Bronchial epithelial cell (primary cell): ENCODE results near the gene ZNF319. TPM values are rescaled to one million over a fixed set of nuclear protein-coding genes. Genes with fewer than 3 reads are reported as not detected.

Experiments
- DNase-seq: peaks from one replicate; pipeline ENCODE4 v3.0.0-alpha.2; 2010; ENCODE audit warnings: low read depth
- FAIRE-seq: peaks from 2 replicates; lab custom pipeline; 2011; peaks lifted over from hg19 to GRCh38; lab: Jason Lieb, UNC
- H3K27me3 ChIP-seq: 2 replicates; pipeline ENCODE4 v1.5.1; 2011; ENCODE audit warnings: low read length; ENCODE audit not compliant: control insufficient read depth, insufficient read depth
- H3K36me3 ChIP-seq: 2 replicates; pipeline ENCODE4 v1.5.1; 2011; ENCODE audit warnings: low read length; ENCODE audit not compliant: control insufficient read depth, insufficient read depth
- H3K4me3 ChIP-seq: 2 replicates; pipeline ENCODE4 v1.5.1; 2011; ENCODE audit warnings: mild to moderate bottlenecking, low read depth, low read length, control low read depth
- total RNA-seq: library from RNA; depleted of rRNA; stranded (reverse); fragments of >200 nt; gene quantifications from 2 replicates; pipeline ENCODE4 v1.2.1, GENCODE V29; 2014
- TF ChIP-seq, protein P1 (sequence below): IDR thresholded peaks from 2 replicates; pipeline ENCODE4 v1.5.1; 2011; ENCODE audit warnings: mild to moderate bottlenecking, moderate library complexity, low read length, control low read depth, inconsistent platforms; ENCODE audit not compliant: insufficient read depth, severe bottlenecking

ZNF319 gene
- total RNA-seq, 1 donor from 2014 or later, result 2.4 TPM

DNA sequence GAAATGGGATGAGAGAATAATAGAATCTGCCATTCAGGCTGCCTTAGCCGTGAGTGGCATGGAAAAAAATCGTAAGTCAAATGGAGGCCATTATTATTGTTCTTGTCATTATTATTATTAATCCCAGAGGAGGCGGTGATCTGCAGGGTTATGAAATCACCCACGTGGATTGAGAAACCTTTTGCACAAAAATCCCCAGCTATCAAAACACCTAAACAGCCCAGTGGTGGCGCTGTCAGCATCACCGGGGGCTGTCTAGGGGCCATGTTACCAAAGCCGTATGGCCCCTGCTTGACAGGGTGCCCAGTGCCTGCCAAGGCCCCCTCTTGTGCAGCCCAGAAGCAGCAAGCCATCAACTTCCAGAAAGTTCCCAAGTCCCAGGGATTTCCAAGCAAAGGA, 54.7 kb downstream of the ZNF319 start:
- DNase-seq (peak; percentile 33), FAIRE-seq (no peak)
- Histone ChIP-seq H3K4me3 (no peak overlapping the region), H3K27me3 (peaks cover 2% of the 10 kb centered on the region), H3K36me3 (no peaks in the 10 kb centered on the region)
- TF ChIP-seq, protein P1, sequence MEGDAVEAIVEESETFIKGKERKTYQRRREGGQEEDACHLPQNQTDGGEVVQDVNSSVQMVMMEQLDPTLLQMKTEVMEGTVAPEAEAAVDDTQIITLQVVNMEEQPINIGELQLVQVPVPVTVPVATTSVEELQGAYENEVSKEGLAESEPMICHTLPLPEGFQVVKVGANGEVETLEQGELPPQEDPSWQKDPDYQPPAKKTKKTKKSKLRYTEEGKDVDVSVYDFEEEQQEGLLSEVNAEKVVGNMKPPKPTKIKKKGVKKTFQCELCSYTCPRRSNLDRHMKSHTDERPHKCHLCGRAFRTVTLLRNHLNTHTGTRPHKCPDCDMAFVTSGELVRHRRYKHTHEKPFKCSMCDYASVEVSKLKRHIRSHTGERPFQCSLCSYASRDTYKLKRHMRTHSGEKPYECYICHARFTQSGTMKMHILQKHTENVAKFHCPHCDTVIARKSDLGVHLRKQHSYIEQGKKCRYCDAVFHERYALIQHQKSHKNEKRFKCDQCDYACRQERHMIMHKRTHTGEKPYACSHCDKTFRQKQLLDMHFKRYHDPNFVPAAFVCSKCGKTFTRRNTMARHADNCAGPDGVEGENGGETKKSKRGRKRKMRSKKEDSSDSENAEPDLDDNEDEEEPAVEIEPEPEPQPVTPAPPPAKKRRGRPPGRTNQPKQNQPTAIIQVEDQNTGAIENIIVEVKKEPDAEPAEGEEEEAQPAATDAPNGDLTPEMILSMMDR, result peak; percentile 34

DNA sequence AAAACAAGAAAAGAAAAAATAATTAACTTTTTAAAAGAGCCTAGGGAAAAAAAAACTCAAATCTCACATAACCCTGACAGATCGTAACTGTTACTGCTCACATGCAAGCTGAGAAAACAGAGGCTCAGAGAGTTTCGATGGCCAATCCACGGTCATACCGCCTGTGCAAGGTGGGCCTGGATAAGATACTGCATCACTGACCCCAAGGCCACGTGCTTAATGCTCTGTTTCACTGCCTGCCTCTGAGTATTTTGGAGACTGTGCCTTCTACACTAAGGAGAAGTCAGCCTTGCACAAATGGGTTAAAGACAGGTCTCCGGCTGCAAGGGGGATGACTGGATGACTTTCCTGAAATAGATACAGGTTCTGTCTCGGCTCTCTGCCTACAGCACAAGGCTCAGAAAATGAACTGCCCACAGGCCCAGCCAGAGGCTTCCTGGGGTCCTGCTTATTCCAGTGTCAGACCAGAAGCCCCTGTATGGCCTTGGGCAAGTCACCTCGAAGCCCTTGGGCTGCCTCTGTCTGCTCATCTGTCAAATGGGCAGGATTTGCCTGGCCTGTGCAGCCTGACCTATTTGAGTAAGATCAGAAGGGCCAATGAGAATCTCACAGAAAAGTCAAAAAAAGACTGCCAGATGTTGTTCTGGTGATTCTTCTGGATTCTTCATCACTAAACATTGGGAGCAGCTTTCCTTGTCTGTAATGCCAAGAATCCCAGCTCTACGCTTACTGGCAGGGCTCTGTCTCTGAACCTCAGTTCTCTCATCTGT, 55.3 kb downstream of the ZNF319 start:
- H3K27me3 ChIP-seq, result peaks cover 2% of the 10 kb centered on the region
- TF ChIP-seq, protein P1, result no peak
- no peak for DNase-seq
- no peak overlapping the region for H3K4me3 ChIP-seq
- no peaks in the 10 kb centered on the region for H3K36me3 ChIP-seq
- no peak for FAIRE-seq

Other genes with a start within 250 kb of the ZNF319 start
- 34.8 and 35.8 TPM in 2 replicates for gene KIFC3, start 198.2 kb downstream of the ZNF319 start, total RNA-seq
- gene CNGB1, start 29.5 kb downstream of the ZNF319 start, total RNA-seq, result under 0.01 and 0.26 TPM in 2 replicates
- 25.5 and 29.5 TPM in 2 replicates for gene USB1, start 735 bp upstream of the ZNF319 start, total RNA-seq
- gene MMP15, start 25.1 kb upstream of the ZNF319 start, total RNA-seq, result 7.9 and 8.4 TPM in 2 replicates
- 30.3 and 31.4 TPM in 2 replicates for gene CFAP20, start 128.7 kb upstream of the ZNF319 start, total RNA-seq
- gene CSNK2A2, start 197.4 kb upstream of the ZNF319 start, total RNA-seq, result 30.6 and 35.5 TPM in 2 replicates